Endothelial cell of umbilical vein (primary cell): Measurements from ENCODE around the gene GPLD1.

Experiments
- EZH2 ChIP-seq: IDR thresholded peaks from 2 replicates; pipeline ENCODE4 v1.6.1; 2012; ENCODE audit warnings: borderline replicate concordance, low read depth, mild to moderate bottlenecking, moderate library complexity, low read length, inconsistent platforms; ENCODE audit not compliant: severe bottlenecking
- FOS ChIP-seq: IDR thresholded peaks from 2 replicates; pipeline ENCODE4 v1.6.1; 2011; ENCODE audit warnings: mild to moderate bottlenecking, low read length, moderate library complexity, borderline replicate concordance; ENCODE audit not compliant: insufficient read depth
- GATA2 ChIP-seq: IDR thresholded peaks from 2 replicates; pipeline ENCODE4 v1.7.0; 2011; ENCODE audit warnings: low read depth, mild to moderate bottlenecking, moderate library complexity, mixed read lengths, low read length; ENCODE audit not compliant: insufficient read length, insufficient read depth
- MYC ChIP-seq: IDR thresholded peaks from one replicate; pipeline ENCODE4 v1.6.1; 2011; ENCODE audit warnings: mild to moderate bottlenecking, low read depth, low read length
- POLR2A ChIP-seq: IDR thresholded peaks from 2 replicates; pipeline ENCODE4 v1.6.1; 2012; ENCODE audit warnings: low read depth, mild to moderate bottlenecking, control low read depth, low read length
- POLR2AphosphoS5 ChIP-seq: IDR thresholded peaks from 2 replicates; pipeline ENCODE4 v1.6.1; 2012; ENCODE audit warnings: low read depth, mild to moderate bottlenecking, control low read depth, low read length, moderate library complexity; ENCODE audit not compliant: insufficient read depth
- TF ChIP-seq, protein P1 (sequence below), 2 donors: IDR thresholded peaks; 1 replicate in 1 of 2; 2 replicates in 1 of 2; pipeline ENCODE4 v1.5.1; 2011; ENCODE audit warnings: low read length in 2 of 2, mild to moderate bottlenecking in 2 of 2, moderate library complexity in 2 of 2, control low read depth in 1 of 2, inconsistent platforms in 1 of 2, low read depth in 1 of 2; ENCODE audit not compliant: insufficient read depth in 1 of 2; ENCODE audit errors: extremely low read depth in 1 of 2
- TF ChIP-seq, protein P2 (sequence below): IDR thresholded peaks from 2 replicates; pipeline ENCODE4 v1.6.1; 2011; ENCODE audit not compliant: insufficient read depth, insufficient read length

DNA sequence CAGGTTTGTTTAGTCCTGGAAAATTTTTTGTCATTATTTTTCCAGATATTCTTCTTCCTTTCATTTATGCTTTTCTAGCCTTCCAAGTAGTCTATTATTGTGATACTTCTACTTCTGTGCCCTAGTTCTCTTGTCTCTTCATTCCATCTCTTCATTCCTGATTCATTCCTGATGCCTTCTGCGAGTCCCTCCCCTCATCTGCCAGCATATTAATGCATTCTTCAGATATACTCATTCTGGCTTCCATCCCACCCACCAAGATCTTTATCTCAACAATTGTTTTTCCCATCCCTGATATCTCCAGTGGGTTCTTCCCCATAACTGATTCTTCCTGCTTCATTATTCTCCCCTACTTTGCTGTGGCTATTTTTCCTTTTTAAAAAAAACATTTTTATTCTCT lies 40.6 kb upstream of the GPLD1 start:
- TF ChIP-seq POLR2A (no peak), GATA2 (no peak), EZH2 (no peak), POLR2AphosphoS5 (no peak), MYC (no peak), FOS (no peak)
- TF ChIP-seq, protein P1, sequence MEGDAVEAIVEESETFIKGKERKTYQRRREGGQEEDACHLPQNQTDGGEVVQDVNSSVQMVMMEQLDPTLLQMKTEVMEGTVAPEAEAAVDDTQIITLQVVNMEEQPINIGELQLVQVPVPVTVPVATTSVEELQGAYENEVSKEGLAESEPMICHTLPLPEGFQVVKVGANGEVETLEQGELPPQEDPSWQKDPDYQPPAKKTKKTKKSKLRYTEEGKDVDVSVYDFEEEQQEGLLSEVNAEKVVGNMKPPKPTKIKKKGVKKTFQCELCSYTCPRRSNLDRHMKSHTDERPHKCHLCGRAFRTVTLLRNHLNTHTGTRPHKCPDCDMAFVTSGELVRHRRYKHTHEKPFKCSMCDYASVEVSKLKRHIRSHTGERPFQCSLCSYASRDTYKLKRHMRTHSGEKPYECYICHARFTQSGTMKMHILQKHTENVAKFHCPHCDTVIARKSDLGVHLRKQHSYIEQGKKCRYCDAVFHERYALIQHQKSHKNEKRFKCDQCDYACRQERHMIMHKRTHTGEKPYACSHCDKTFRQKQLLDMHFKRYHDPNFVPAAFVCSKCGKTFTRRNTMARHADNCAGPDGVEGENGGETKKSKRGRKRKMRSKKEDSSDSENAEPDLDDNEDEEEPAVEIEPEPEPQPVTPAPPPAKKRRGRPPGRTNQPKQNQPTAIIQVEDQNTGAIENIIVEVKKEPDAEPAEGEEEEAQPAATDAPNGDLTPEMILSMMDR (IDR thresholded peaks at IDR 0.05; ENCODE audit: extremely low read depth in 1 of 2, insufficient read depth in 1 of 2, low read depth in 1 of 2, low read length in 2 of 2), result no peak
- TF ChIP-seq, protein P2, sequence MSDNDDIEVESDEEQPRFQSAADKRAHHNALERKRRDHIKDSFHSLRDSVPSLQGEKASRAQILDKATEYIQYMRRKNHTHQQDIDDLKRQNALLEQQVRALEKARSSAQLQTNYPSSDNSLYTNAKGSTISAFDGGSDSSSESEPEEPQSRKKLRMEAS, result no peak
